Measurements from ENCODE around the gene FBXW12. TPM values are rescaled to one million over a fixed set of nuclear protein-coding genes. Genes with fewer than 3 reads are reported as not detected.

FBXW12 gene
- polyA plus RNA-seq, 5 donors: 0.29 to 0.46 (median 0.34) TPM

DNA sequence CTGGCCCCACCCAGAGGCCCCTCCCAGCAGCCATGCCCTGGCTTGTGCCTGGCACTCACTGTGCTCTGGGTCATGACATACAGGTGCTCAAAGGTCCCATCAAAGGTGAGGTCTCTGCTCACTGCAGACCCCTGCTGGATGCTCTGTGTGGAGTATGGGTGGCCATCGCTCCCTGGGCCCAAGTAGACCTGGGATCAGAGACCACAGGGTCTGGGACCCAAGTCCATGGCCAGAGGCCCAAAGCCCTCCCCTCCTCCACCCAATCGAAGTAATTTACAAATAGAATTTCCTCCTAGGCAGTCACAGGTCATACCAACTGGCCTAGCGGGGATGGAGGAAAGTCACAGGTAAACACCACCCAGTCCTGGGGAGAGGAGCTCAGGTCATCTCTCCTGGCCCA, 50.3 kb downstream of the FBXW12 start:
- DNase-seq: no peak

DNA sequence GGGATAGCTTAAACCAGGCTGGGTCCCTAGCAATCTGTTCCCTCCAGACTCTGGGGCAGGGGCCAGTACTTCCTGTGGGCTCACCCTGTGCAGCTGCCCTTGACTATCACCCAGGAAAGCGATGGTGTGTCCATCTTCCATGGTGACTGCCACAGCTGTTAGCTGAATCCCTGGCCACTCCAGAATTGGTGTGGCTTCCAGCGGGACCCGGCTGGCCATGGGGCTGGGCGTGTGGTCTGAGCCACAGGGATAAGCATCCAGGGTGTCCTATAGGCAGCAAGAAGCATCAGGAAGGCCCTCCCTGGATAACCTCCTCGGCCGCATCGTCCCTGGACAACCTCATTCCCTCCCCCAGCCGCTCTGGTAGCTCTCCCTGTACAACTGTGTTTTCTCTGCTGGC, 50.7 kb downstream of the FBXW12 start:
- no peak for DNase-seq

DNA sequence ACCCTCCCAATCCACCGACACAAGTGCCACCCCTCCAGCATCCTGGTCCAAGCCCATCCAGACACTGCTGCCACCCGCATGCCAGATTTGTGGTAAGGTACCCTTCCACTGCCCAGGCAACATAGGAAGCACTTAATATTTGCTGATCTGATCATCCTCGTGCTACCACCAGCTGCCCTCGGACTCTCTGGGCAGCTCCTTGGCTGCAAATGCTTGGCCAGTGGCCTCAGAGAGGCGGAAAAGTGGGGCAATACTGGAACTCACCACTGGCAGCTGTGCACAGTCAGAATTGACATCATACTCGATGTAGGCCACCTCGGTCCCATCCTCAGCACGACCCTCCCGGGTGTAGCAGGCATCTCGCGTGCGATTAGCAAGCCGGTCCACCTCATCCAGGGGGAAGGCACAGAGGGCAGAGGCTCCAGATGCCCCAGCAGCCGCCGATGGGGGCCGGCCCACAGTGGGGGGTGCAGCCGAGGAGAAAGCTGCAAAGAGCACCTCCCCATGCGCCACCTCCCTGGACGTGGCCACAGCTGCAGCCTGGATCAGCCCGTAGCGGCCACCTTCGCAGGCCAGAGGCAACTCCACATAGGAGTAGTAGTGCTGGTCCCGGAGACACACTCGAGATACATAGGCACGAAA, 51.3 kb downstream of the FBXW12 start:
- DNase-seq: no peak

DNA sequence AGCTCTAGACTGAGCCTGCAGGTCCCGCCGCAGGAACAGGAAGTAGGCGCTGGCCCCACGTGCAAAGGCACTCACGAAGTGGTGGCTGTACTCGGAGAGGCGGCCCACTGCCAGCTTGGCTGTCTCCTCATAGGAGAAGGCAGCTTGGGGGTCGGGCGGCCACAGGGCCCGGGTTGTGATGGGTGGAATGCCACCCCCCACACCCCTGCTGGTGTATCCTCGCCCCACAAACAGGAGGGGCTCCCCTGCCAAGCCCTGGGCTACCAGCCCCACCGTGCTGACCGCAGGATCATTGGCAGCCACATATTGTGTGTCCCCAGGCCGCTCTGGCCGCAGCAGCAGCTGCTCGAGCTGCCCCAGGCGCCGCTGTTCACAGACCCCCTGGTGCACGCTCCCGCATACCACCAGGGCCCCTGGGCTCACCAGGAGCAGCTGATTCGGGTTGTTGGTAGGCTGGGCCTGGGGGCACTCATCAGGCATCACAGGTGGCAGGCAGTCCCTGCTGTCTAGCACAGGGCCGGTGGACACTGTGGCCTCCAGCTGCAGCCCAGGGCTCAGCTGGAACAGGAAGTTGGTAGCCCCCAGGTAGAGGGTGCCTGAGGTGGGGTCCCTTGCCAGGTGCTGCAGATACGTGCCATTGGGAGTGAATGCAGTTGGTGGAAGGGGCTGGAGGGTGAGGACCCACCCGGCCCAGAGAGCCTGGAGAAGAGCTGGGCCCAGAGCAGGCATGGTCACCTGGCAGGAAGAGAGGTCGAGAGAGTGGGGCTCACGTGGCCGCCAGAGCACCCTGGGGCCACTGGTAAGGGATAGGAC, 52.1 kb downstream of the FBXW12 start:
- DNase-seq: no peak

DNA sequence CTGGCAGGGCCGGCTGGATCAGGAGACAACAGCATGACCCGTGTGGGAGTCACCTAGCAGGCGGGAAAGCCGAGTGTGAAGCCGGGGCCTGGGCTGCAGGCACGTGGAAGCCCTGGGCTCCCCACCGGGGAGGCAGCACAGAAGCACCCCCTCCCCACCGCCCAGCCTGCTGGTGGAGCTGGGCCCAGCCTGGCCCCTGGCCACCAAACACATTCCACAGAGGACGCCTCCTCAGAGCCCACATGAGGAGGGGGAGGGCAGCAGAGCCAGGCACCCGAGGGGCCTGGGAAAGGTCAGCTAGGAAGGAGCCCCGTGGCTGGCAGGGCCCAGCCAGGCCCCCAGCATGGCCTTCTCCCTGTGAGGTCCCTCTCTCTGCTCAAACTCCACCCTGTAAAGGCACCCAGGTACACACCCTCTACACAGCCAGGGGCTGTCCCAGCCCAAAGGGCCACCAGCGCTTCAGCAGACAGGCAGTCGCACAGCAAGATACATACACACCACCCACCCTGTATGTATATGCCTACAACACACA, 53.3 kb downstream of the FBXW12 start:
- peak in 1 of 2 donors; percentile 47 for DNase-seq

DNA sequence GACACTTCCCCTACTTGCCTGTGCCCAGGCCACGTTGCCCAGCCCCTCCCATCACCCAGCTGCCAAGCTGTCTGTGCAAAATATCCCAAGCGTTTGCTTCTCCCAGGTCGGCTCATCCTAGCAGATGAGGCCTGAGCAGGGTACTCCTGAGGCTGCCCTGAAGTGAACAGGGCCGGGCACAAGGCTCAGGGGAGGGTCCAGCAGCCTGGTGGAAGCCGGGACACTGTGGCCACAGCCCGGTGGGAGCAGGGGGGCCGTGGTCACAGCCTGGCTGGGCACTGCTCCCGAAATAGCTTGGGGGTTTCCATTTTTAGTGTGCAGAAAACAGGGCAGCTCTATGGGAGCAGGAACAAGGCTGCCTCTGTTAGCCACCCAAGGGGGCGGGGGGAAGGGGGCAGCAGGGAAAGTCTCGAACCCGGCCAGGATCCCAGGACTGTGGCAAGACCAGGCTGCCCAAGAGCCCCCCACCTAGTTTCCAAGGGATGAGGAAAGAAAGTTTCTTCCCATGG, 54.4 kb downstream of the FBXW12 start:
- DNase-seq: no peak

DNA sequence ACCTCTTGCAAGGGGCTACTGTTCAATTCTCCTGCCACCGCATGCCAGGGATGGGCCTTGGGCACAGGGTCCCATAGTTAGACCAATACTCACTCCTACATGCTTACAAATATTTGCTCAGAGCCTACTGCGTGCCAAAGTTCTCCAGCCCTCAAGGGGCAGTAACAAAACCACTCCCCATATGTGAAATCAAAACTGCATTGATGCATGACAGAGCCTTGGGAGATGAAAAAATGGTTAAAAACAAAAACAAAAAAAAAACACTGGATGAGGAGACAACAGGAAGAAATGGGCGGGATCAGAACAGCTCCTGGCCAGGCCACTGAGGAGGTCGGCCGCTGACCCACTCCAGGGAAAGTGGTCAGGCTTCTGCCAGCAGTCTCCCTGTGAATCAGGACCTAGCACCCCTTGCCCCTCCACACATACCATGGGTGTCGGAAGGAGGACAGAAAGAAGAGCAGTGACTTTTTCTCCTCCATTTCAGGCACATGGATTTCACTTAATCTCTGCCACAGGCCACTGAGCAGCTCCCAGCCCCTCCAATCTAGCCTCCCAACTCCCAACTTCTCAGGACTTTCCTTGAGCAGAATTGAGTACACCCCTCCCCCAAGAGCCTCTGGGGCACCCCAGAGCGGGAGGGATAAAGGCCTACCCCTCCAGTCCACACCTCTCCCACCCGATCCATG, 55.1 kb downstream of the FBXW12 start:
- no peak for DNase-seq

DNA sequence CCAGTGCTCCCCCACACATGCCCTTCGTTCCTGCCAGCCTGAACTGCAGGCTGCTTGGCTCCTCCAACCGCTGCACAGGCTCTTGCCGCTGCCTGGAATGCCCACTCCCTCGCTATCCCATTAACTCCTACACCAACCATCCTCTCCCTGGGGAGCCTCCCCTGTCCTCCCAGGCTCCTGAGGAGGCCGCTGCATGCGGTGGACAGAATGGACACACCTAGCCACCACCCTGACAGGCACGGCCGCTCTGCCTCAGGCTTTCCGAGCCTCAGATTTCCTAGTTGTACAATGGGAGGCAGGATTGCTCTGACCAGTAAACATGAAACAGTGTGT, 55.6 kb downstream of the FBXW12 start:
- DNase-seq: no peak

DNA sequence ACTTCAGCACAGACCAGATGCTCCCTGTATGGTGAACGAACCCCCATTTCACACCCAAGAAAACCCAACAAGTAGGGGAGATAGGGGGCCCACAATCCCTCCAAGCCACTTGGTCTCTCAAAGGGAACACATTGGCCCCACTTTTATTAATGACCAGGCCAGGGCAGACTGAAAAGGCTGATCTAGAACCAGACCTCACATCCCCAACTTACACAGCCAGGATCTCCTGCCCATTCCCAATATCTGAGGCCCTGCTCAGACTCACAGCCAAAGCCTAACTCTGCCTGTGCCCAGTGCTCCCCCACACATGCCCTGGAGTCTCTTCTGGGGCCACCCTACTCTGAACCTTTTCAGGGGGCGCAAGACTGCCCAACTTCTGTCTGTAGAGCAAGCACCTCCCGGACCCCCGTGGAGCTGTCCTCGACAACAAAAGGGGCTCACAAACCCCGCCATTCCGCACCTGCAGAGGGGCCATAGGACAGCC, 56.1 kb downstream of the FBXW12 start:
- no peak for DNase-seq

DNA sequence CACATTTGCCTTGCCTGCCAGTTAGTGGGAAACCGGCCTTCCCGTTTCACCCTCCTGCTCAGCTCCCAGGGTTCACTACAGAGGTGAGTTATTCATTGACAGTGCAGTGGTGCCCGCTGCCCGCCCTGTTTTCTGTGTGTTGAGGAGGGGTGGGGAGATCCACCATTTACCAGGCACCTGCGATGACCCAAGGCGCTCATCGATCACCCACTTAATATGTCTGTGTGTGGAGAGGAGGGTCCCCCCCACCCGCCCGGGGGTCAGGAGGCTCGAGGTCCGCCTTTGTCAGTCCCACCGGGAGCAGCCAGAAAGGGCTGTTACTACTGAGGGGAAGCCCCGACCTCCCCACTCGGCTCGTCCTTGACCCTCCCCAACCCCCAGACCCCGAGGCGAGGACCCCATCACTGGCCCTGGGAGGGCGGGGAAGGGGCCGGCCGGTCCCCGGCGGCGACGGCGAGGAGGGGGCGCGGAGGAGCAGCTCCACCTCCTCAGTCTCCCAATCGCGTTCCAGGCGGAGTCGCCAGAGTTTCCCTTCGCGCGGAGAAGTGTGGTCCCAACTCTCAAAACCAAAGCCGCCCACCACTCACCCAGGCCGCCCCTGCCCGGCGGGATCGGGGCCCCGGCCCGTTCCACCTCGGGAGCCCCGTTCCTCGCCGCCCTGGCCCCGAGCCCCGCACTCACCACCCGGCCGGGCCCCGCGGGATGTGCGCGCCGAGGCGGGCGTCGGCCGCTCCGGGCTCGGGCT, 56.7 kb downstream of the FBXW12 start:
- peak; percentile 64 to 67 for DNase-seq

DNA sequence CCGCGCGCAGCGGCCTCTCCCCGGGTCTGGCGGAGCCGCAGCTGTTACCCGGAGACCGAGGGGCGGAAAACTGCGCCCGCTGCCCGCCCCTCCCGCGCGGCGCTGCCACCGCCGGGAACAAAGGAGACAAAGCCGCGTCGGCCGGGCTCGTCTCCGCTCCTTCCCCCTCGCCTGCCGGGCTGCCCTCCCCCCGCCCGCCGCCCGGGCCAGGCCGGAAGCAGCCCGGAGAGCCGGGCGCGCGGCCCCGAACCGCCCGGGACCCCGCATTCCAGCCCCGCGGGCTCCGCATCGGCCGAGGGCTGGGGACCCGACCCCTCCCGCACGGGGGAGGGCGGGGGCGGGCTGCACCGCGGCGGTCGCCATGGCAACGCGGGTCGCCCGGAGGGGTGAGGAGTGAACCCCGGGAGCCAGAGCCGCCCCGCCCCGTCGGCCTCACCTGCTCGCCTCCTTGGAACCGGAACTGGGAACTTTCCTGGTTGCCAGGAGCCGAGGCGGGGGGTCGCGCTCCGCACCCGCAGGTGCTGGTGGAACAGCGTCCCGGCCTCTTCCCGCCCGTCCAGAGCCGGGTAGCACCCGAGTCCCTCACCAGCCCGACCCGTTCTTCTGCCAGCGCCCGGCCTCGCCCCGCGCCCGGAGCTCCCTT, 57.4 kb downstream of the FBXW12 start:
- DNase-seq: peak; percentile 45 to 56

DNA sequence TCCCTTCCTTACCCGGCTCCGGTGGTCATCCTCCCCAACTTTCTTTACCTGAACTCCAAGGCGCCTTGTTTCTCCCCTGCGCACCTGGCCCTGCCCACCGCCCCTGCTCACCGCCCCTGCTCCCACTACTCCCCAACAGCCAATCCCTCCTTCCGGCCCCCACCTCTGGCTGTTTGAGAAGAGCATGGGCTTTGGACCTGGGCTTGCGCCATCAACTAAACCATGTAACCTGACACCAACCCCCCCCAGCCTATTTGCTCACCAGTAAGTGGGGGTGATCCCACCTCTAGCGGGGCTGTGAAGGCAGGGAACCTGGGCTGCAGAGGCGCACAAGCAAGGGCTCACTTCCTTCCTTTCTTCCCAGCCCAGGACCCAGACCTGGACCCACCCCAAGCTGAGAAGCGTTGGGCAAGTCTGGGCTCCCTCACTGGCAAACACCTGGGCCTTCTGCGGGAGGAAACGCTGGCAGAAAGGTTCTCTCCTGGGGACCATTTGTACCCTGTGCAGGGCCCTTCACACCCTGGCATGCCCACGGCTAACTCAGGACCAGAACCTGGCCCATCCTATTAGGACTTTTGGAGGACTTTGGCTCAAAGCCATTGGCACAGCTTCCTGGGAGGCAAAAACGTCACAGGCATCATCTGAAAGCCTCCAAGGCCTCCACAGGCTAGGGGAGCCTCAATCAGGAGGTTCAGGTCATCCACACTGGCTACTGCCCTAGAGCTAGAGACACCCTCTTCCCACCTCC, 58.1 kb downstream of the FBXW12 start, which contains the start of gene PLXNB1:
TSS of gene PLXNB1 (minus strand) at position 127 of the 748 bp plus-strand sequence. CDS start 5,475 bp downstream, outside the sequence.
- DNase-seq: peak; percentile 83 to 85

DNA sequence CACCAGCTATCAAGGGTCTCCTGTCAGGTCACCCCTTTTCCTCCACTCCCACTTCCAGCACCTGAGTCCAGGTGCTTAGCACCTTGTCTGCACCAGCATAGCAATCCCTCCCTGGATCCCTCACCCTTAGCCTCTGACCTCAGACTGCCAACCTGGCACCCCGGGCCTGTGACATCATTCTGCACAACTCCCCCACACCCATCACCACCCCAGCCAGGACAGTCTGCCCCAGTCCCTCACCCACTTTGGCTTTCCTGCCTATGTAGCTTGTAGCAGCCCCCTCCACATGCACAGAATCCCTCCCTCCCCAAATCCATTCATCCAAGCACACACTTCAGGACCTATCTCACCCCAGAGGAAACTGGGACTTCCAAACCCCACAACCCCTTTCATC, 58.7 kb downstream of the FBXW12 start:
- DNase-seq: no peak

DNA sequence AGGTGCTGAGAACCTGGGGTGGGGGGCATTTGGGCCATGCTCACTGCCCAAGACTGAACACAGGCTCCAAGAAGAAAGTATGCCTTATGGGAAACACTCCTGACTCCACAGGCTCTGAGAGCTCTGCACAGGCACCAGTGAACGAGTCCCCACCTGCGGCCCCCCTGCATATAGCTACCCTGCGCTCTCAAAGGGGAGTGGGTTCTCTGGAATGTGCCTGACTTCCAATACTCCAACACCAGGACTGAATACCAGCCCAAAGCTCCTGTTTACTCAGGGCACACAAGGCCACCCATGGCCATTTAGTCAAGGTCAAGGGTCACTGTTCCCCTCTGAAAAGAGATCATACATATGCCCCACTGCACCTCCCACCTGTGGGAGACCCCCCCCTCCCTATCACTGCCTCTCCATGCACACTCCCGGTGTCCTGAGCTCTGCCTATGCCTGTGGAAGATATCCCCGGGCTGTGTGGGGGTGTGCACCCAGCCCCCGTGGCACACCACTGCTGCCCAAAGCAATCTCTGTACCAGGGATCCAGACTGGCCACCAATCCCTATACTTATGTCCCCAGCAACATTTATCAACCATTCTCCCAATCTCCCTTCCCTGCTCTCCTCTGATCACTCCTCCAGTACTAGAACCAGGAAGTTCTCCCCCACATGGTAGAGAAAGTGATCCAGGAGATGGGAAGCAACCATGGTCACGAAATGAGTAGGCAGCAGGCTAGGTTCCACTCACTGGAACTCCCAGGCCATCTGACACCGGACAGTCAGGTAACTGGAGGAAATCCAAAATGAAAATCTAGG, 59.4 kb downstream of the FBXW12 start:
- DNase-seq: no peak

DNA sequence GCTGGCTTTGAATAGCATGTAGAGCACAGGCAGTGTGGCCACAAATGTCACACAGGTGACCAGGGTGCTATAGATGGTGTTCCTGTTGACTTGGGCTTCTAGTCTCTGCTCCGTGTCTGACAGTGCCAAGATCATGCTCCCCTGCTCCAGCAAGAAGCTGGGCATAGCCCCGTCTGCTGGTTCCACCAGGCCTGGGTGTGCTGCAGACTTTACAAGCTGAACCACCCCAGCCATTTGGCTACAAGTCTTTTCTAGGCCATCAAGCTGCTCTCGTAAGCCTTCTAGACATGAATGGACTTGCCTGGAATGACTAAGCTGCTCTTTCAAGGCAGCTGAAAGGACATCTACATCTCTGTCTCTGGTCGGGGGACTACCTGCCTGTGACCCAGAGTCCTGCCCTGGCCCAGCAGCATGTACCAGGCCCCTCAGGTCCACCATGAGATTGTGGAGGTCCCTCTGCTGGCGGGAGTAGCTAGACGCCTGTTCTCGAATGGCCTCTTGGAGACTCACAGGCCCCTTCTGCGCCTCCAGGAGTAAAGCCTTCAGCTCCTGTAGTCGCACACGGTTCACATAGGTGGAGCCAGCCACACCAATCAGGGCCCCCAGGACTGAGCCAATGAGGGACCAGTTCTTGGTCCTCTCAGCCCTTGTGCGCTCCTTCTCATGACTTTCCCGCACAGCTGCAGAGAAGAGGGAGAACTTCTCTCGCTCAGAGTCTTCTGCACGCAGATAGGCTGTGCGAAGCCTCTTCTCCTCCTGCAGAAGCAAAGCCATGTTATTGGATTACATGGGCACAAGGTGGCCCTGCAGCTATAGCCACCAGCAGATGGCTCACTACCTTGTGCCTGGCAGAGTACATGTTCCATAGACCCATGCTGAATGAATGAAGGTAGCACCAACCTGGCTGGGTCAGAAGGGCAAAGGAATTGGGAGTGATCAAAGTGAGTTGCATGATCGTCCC, 60.7 kb downstream of the FBXW12 start:
- no peak for DNase-seq

DNA sequence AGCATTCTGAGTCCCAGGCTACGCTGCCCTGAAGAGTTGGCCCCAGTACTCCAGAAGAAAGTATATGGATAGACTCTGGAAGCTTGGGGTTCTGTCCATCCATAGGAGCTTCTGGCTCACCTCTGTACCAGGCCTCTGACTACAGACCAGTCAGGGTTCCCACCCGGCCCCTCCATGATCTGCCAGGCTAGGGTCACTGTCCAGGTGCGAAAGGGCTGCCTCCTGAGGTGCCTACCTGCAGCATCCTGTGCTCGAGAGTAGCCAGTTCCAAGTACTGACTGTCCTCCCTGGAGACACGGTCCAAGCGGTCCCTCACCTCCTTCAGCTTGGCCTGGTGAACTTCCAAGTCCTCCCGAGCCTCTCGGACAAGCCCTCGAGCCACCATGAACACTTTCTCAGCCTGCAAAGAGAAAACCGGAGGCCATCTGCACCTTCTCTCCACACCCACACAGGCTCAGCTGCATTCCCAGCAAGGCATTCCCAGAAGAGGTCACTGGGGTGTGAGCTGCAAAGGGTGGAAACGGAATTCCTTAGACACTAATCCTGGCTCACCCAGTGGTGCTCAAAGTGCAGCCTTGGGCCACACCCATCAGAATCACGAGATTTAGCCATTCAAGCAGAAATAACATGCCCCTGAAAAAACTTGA, 61.6 kb downstream of the FBXW12 start:
- no peak for DNase-seq

DNA sequence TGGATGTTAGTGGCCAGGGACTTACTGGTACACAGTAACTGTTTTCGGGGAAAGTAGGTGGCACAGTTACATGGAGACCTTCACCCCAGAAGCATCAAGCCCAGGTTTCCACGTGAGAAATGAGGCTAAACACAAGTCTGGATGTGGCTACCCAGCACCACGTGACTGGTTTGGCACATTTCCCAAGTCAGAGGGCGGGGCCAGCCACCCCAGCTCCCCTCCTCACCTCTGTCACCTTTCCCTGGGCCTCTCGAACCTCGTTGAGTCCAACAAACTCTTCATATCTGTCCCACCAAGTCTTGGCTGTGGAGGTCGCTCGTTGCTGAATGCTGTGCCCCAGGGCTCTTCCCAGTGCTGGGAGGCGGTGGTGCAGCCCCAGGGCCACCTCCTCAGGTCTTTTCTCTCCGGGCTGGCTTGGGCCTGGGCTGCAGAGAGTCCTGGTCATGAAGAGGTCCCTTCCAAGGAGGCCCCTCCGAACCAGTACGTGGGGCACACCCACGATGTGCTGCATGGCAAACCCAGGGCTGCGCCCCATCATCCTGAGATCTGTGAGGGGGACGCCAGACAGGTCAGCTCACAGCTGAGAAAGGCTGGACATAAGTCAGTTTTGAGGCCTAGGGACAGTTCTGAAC, 62.7 kb downstream of the FBXW12 start:
- no peak for DNase-seq
